Measurements from ENCODE around the gene PTPRS.
A peak's percentile ranks its signal among the peaks of the same experiment; 100 is the strongest.

The PTPRS gene

DNA sequence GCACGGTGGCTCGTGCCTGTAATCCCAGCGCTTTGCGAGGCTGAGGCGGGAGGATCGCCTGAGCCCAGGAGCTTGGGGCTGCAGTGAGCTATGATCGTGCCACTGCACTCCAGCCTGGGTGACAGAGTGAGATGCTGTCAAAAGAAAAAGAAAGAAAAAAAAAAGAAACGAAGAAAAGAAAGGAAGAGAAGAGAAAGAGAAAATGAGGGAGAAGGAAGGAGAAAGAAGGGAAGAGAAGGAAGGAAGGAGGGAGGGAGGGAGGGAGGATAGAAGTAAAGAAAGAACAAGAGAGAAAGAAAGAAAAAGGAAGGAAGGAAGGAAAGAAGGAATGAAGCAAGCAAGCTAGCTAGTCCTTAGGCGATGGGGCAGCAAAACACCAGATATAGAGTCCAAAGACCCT is 14.1 kb downstream of the PTPRS start:
- no peak overlapping the region for H4K8ac ChIP-seq (ENCODE audit: low read depth, low read length)
- H3K27me3 ChIP-seq (ENCODE audit: control insufficient read depth in 3 of 3, insufficient read depth in 3 of 3, low read depth in 1 of 3, low read length in 3 of 3) = no peaks in the 10 kb centered on the region
- no peak overlapping the region for H2AFZ ChIP-seq (ENCODE audit: low read length)
- H3K27ac ChIP-seq (replicated peaks; ENCODE audit: low read length) = no peak overlapping the region
- H3K18ac ChIP-seq (ENCODE audit: low read length) = no peak overlapping the region
- H3K79me1 ChIP-seq (ENCODE audit: low read depth, low read length) = peaks cover 36% of the 10 kb centered on the region
- H3K4me2 ChIP-seq (ENCODE audit: insufficient read depth, low read length, poor library complexity, severe bottlenecking) = no peak overlapping the region
- no peak overlapping the region for H3K14ac ChIP-seq (ENCODE audit: low read length)
- no peak overlapping the region for H2AK5ac ChIP-seq (ENCODE audit: low read depth, low read length)
- no peak overlapping the region for H4K91ac ChIP-seq (ENCODE audit: low read depth, low read length, poor library complexity)
- H2BK120ac ChIP-seq (ENCODE audit: low read depth, low read length) = no peak overlapping the region
- H3K9me3 ChIP-seq (replicated peaks in 1 of 2; ENCODE audit: control insufficient read depth in 2 of 2, insufficient read depth in 1 of 2, low read depth in 1 of 2, low read length in 2 of 2) = peaks cover 4 to 7% of the 10 kb centered on the region in 2 donors
- peaks cover 0 to 3% of the 10 kb centered on the region in 2 donors for H3K4me1 ChIP-seq (ENCODE audit: control insufficient read depth in 2 of 2, insufficient read depth in 1 of 2, low read depth in 1 of 2, low read length in 2 of 2)
- no peak for DNase-seq (ENCODE audit: low spot score)
- H3K23ac ChIP-seq (ENCODE audit: low read depth, low read length, poor library complexity) = no peak overlapping the region
- H2BK12ac ChIP-seq (ENCODE audit: low read length) = no peak overlapping the region
- no peak overlapping the region for H3K4ac ChIP-seq (ENCODE audit: low read length)
- no peak overlapping the region for H3K9ac ChIP-seq (ENCODE audit: low read depth, low read length, poor library complexity)
- H3K36me3 ChIP-seq (replicated peaks in 1 of 2; ENCODE audit: control insufficient read depth in 2 of 2, insufficient read depth in 2 of 2, low read length in 2 of 2) = peaks cover 17 to 35% of the 10 kb centered on the region in 2 donors
- peak overlapping the region; percentile 89 for H2BK5ac ChIP-seq (ENCODE audit: low read length)
- no peak overlapping the region for H3K4me3 ChIP-seq (ENCODE audit: low read length in 2 of 2)
- H2BK15ac ChIP-seq (ENCODE audit: low read length) = no peak overlapping the region
- no CpG with 5 or more reads among the region's 9 CpGs for WGBS, 2 donors (ENCODE audit: extremely low coverage in 2 of 2, insufficient read length in 2 of 2, insufficient replicate concordance in 1 of 2)

DNA sequence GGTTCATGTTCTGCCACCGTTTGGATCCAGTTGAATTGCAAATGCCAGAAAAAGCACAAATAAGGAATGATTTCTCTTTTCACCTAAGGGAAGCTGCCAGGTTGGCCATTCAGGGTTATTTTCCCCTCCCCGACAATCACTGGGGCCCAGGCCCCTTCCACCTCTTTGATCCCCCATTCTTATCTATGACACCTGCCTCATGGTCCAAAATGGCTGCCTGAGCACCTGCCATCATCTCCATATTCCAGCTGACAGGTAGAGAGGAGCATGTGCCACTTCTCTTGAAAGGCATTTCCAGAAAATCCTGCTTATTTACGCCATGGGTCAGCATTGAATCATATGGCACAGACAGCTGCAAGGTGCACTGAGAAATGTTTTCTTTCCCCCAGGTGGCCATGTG is 15.7 kb downstream of the PTPRS start:
- H3K27me3 ChIP-seq (ENCODE audit: control insufficient read depth in 3 of 3, insufficient read depth in 3 of 3, low read depth in 1 of 3, low read length in 3 of 3) = no peaks in the 10 kb centered on the region
- H3K18ac ChIP-seq (ENCODE audit: low read length) = no peak overlapping the region
- peak overlapping the region; percentile 84 for H2BK5ac ChIP-seq (ENCODE audit: low read length)

DNA sequence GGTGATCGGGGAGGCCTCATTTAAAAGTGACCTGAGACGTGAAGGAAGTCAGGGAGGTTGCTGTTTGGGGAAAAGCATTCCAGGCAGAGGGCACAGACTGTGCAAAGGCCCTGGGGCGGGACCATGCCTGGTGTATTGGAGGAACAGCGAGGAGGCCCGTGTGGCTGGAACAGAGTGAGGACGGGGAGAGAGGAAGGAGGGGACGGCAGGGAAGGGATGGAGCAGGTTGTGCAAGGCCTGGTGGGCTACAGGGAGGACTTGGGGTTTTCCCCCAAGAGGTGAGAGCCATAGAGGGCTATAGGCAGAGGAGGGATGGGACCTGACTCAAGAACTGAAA is 17.2 kb downstream of the PTPRS start:
- no peak overlapping the region for H3K4ac ChIP-seq (ENCODE audit: low read length)
- H3K27me3 ChIP-seq (ENCODE audit: control insufficient read depth in 3 of 3, insufficient read depth in 3 of 3, low read depth in 1 of 3, low read length in 3 of 3) = no peaks in the 10 kb centered on the region
- no peak overlapping the region for H2AK5ac ChIP-seq (ENCODE audit: low read depth, low read length)
- no peak for DNase-seq (ENCODE audit: low spot score)
- H3K36me3 ChIP-seq (replicated peaks in 1 of 2; ENCODE audit: control insufficient read depth in 2 of 2, insufficient read depth in 2 of 2, low read length in 2 of 2) = peaks cover 11 to 19% of the 10 kb centered on the region in 2 donors
- H3K27ac ChIP-seq (replicated peaks; ENCODE audit: low read length) = no peak overlapping the region
- no CpG with 5 or more reads among the region's 7 CpGs for WGBS, 2 donors (ENCODE audit: extremely low coverage in 2 of 2, insufficient read length in 2 of 2, insufficient replicate concordance in 1 of 2)
- H3K9me3 ChIP-seq (replicated peaks in 1 of 2; ENCODE audit: control insufficient read depth in 2 of 2, insufficient read depth in 1 of 2, low read depth in 1 of 2, low read length in 2 of 2) = peaks cover 4 to 7% of the 10 kb centered on the region in 2 donors
- no peak overlapping the region for H3K9ac ChIP-seq (ENCODE audit: low read depth, low read length, poor library complexity)
- no peak overlapping the region for H3K4me2 ChIP-seq (ENCODE audit: insufficient read depth, low read length, poor library complexity, severe bottlenecking)
- no peak overlapping the region for H3K14ac ChIP-seq (ENCODE audit: low read length)
- peaks cover 37% of the 10 kb centered on the region for H3K79me1 ChIP-seq (ENCODE audit: low read depth, low read length)
- no peak overlapping the region for H2BK15ac ChIP-seq (ENCODE audit: low read length)
- peak overlapping the region; percentile 42 for H3K18ac ChIP-seq (ENCODE audit: low read length)
- H3K4me3 ChIP-seq (ENCODE audit: low read length in 2 of 2) = no peak overlapping the region
- no peak overlapping the region for H3K23ac ChIP-seq (ENCODE audit: low read depth, low read length, poor library complexity)
- H2BK12ac ChIP-seq (ENCODE audit: low read length) = no peak overlapping the region
- no peak overlapping the region for H2BK5ac ChIP-seq (ENCODE audit: low read length)
- H3K4me1 ChIP-seq (ENCODE audit: control insufficient read depth in 2 of 2, insufficient read depth in 1 of 2, low read depth in 1 of 2, low read length in 2 of 2) = peaks cover 0 to 3% of the 10 kb centered on the region in 2 donors
- peak overlapping the region; percentile 16 for H2BK120ac ChIP-seq (ENCODE audit: low read depth, low read length)
- H4K8ac ChIP-seq (ENCODE audit: low read depth, low read length) = no peak overlapping the region
- H2AFZ ChIP-seq (ENCODE audit: low read length) = no peak overlapping the region
- no peak overlapping the region for H4K91ac ChIP-seq (ENCODE audit: low read depth, low read length, poor library complexity)

More for the DNA sequence above, 15.7 kb downstream of the PTPRS start:
- H3K23ac ChIP-seq (ENCODE audit: low read depth, low read length, poor library complexity) = no peak overlapping the region
- H2BK120ac ChIP-seq (ENCODE audit: low read depth, low read length) = no peak overlapping the region
- peaks cover 4 to 7% of the 10 kb centered on the region in 2 donors for H3K9me3 ChIP-seq (replicated peaks in 1 of 2; ENCODE audit: control insufficient read depth in 2 of 2, insufficient read depth in 1 of 2, low read depth in 1 of 2, low read length in 2 of 2)
- no peak overlapping the region for H3K4me3 ChIP-seq (ENCODE audit: low read length in 2 of 2)
- DNase-seq (ENCODE audit: low spot score) = no peak
- H3K4me1 ChIP-seq (ENCODE audit: control insufficient read depth in 2 of 2, insufficient read depth in 1 of 2, low read depth in 1 of 2, low read length in 2 of 2) = peaks cover 0 to 3% of the 10 kb centered on the region in 2 donors
- H3K27ac ChIP-seq (replicated peaks; ENCODE audit: low read length) = no peak overlapping the region
- no CpG with 5 or more reads among the region's 3 CpGs for WGBS, 2 donors (ENCODE audit: extremely low coverage in 2 of 2, insufficient read length in 2 of 2, insufficient replicate concordance in 1 of 2)
- H4K8ac ChIP-seq (ENCODE audit: low read depth, low read length) = no peak overlapping the region
- H2AFZ ChIP-seq (ENCODE audit: low read length) = no peak overlapping the region
- H3K14ac ChIP-seq (ENCODE audit: low read length) = no peak overlapping the region
- H3K4ac ChIP-seq (ENCODE audit: low read length) = no peak overlapping the region
- no peak overlapping the region for H2BK12ac ChIP-seq (ENCODE audit: low read length)
- no peak overlapping the region for H3K4me2 ChIP-seq (ENCODE audit: insufficient read depth, low read length, poor library complexity, severe bottlenecking)
- no peak overlapping the region for H4K91ac ChIP-seq (ENCODE audit: low read depth, low read length, poor library complexity)
- peaks cover 17 to 28% of the 10 kb centered on the region in 2 donors for H3K36me3 ChIP-seq (replicated peaks in 1 of 2; ENCODE audit: control insufficient read depth in 2 of 2, insufficient read depth in 2 of 2, low read length in 2 of 2)
- no peak overlapping the region for H2BK15ac ChIP-seq (ENCODE audit: low read length)
- H3K79me1 ChIP-seq (ENCODE audit: low read depth, low read length) = peaks cover 34% of the 10 kb centered on the region
- H3K9ac ChIP-seq (ENCODE audit: low read depth, low read length, poor library complexity) = no peak overlapping the region
- H2AK5ac ChIP-seq (ENCODE audit: low read depth, low read length) = no peak overlapping the region

DNA sequence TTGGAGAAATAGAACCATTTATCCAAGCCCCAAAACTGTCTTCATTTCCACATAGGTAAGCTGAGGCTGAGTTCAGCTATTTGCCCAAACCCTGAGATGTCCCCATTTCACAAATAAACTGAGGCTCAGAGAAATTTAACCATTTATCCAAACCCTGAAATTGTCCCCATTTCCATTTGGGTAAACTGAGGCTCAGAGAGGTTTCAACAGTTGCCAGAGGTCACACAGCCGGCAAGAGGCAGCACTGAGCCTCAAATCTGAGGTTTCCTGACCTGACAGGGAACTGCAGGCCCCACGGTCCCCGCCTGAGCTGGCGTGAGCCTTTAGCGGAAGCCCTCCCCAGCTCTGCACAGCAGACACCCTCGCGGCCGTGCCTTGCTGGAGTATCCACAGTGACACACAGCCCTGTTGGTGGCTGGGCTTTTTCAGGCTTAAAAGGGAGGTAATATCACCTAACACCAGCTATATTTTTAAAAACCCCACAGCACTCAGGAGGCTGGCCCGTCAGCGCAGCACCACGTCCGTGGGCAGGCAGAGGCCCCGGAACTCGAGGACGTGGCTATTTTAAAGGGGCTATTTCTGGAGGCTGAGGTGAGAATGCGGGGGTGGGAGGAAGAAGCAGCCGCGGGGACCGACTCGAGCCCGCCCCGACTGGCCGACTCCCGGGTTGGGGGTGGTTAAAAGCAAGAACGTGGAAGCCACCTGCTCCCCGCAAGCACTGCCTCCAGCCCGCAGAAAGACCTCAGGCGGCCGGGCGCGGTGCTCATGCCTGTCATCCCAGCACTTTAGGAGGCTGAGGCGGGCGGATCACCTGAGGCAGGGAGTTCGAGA is 18.5 kb downstream of the PTPRS start:
- H3K4me1 ChIP-seq (ENCODE audit: control insufficient read depth in 2 of 2, insufficient read depth in 1 of 2, low read depth in 1 of 2, low read length in 2 of 2) = peaks cover 0 to 3% of the 10 kb centered on the region in 2 donors
- no peak overlapping the region for H3K4ac ChIP-seq (ENCODE audit: low read length)
- no peak overlapping the region for H3K9ac ChIP-seq (ENCODE audit: low read depth, low read length, poor library complexity)
- H3K14ac ChIP-seq (ENCODE audit: low read length) = peak overlapping the region; percentile 56
- no peaks in the 10 kb centered on the region for H3K27me3 ChIP-seq (ENCODE audit: control insufficient read depth in 3 of 3, insufficient read depth in 3 of 3, low read depth in 1 of 3, low read length in 3 of 3)
- DNase-seq (ENCODE audit: low spot score) = no peak
- H2BK120ac ChIP-seq (ENCODE audit: low read depth, low read length) = no peak overlapping the region
- H4K8ac ChIP-seq (ENCODE audit: low read depth, low read length) = no peak overlapping the region
- H2AK5ac ChIP-seq (ENCODE audit: low read depth, low read length) = peak overlapping the region; percentile 40
- WGBS, 2 donors (ENCODE audit: extremely low coverage in 2 of 2, insufficient read length in 2 of 2, insufficient replicate concordance in 1 of 2) = no CpG with 5 or more reads among the region's 34 CpGs
- no peak overlapping the region for H3K4me3 ChIP-seq (ENCODE audit: low read length in 2 of 2)
- H2BK12ac ChIP-seq (ENCODE audit: low read length) = no peak overlapping the region
- no peak overlapping the region for H3K23ac ChIP-seq (ENCODE audit: low read depth, low read length, poor library complexity)
- H3K79me1 ChIP-seq (ENCODE audit: low read depth, low read length) = peaks cover 33% of the 10 kb centered on the region
- H2AFZ ChIP-seq (ENCODE audit: low read length) = no peak overlapping the region
- peaks cover 4 to 7% of the 10 kb centered on the region in 2 donors for H3K9me3 ChIP-seq (replicated peaks in 1 of 2; ENCODE audit: control insufficient read depth in 2 of 2, insufficient read depth in 1 of 2, low read depth in 1 of 2, low read length in 2 of 2)
- peak overlapping the region; percentile 18 for H3K4me2 ChIP-seq (ENCODE audit: insufficient read depth, low read length, poor library complexity, severe bottlenecking)
- H3K27ac ChIP-seq (replicated peaks; ENCODE audit: low read length) = peak overlapping the region; percentile 62
- peak overlapping the region; percentile 79 for H3K18ac ChIP-seq (ENCODE audit: low read length)
- H2BK5ac ChIP-seq (ENCODE audit: low read length) = no peak overlapping the region
- H3K36me3 ChIP-seq (replicated peaks in 1 of 2; ENCODE audit: control insufficient read depth in 2 of 2, insufficient read depth in 2 of 2, low read length in 2 of 2) = peaks cover 10 to 15% of the 10 kb centered on the region in 2 donors
- no peak overlapping the region for H4K91ac ChIP-seq (ENCODE audit: low read depth, low read length, poor library complexity)
- H2BK15ac ChIP-seq (ENCODE audit: low read length) = no peak overlapping the region
